Stomach (tissue), 9 donors: Measurements from ENCODE around the gene WNT3A. TPM values are rescaled to one million over a fixed set of nuclear protein-coding genes. Genes with fewer than 3 reads are reported as not detected.

Source experiments
- DNase-seq, 2 donors: peaks; one replicate each; pipeline versions ENCODE4 v3.0.0 to v3.0.0-alpha.2; 2013 to 2019
- H3K27ac ChIP-seq, 5 donors: fragments of 200-600 bp in 4 of 5; sonication (generic) in 4 of 5; one replicate each; pipeline ENCODE4 v1.5.1; 2013 to 2019; ENCODE audit warnings: mild to moderate bottlenecking in 1 of 5, moderate library complexity in 1 of 5
- H3K27me3 ChIP-seq, 3 donors: fragments of 200-600 bp; sonication (generic); one replicate each; pipeline ENCODE4 v1.5.1; 2017 to 2019; ENCODE audit warnings: mixed run types in 1 of 3
- H3K36me3 ChIP-seq, 4 donors: fragments of 200-600 bp; sonication (generic); 1 replicate in 3 of 4; 2 replicates in 1 of 4; pipeline ENCODE4 v1.5.1; 2016 to 2019
- H3K4me1 ChIP-seq, 4 donors: fragments of 200-600 bp; sonication (generic); one replicate each; pipeline ENCODE4 v1.5.1; 2016 to 2019
- H3K4me3 ChIP-seq, 4 donors: fragments of 200-600 bp; sonication (generic) in 3 of 4; one replicate each; pipeline ENCODE4 v1.5.1; 2016 to 2019; ENCODE audit warnings: mild to moderate bottlenecking in 1 of 4
- H3K9me3 ChIP-seq, 4 donors: fragments of 200-600 bp; sonication (generic); one replicate each; pipeline ENCODE4 v1.5.1; 2016 to 2019
- CTCF ChIP-seq, 7 experiments: fragments of 450-650 bp in 4 of 7; fragments of 200-600 bp in 3 of 7; sonication (generic) in 3 of 7; IDR thresholded peaks; one replicate each; pipeline ENCODE4 v1.5.1; 2016 to 2019; ENCODE audit warnings: antibody characterized with exemption in 7 of 7, control low read depth in 2 of 7, mild to moderate bottlenecking in 1 of 7
- EP300 ChIP-seq: sonication (generic); formaldehyde crosslinking; IDR thresholded peaks from one replicate; pipeline ENCODE4 v1.6.1; 2017; ENCODE audit warnings: antibody characterized with exemption
- POLR2A ChIP-seq, 4 donors: fragments of 450-650 bp; IDR thresholded peaks; one replicate each; pipeline ENCODE4 v1.6.1; 2016; ENCODE audit warnings: antibody characterized with exemption in 4 of 4, control low read depth in 2 of 4, mild to moderate bottlenecking in 1 of 4, moderate library complexity in 1 of 4
- POLR2AphosphoS5 ChIP-seq, 3 donors: sonication (generic); formaldehyde crosslinking; IDR thresholded peaks; one replicate each; pipeline ENCODE4 v1.6.1; 2016; ENCODE audit warnings: antibody characterized with exemption in 3 of 3
- WGBS, 5 donors: extraction: QIAGEN DNeasy Blood & Tissue Kit in 3 of 5; methylation state at CpG; one replicate each; pipeline versions ENCODE4 v1.1.5 to v1.1.7; 2013 to 2018; 5-methylcytosine and 5-hydroxymethylcytosine counted together
- intact Hi-C: fragments of 100-400 bp; cut with DNase I; formaldehyde crosslinking; loops from one replicate; pipeline ENCODE4 v1.15.1; 2023; ENCODE audit warnings: low total_unique reads
- polyA plus RNA-seq, 3 donors: library from polyadenylated mRNA; stranded (reverse); fragments of 200-250 nt; gene quantifications; one replicate each; pipeline ENCODE4 v1.2.3, GENCODE V29; 2013
- total RNA-seq, 5 donors: library from RNA; depleted of rRNA; stranded (reverse); fragments of >200 nt; gene quantifications; one replicate each; pipeline versions ENCODE4 v1.1.0 to v1.2.3, GENCODE V29; 2014 to 2016
- donor health status: healthy with polysubstance abuse.
- donor health status: Bipolar disorder and iron deficiency.
- donor health status: healthy.

The WNT3A gene
- total and polyA plus RNA-seq, 8 donors, result 0.31 to 0.90 TPM; not detected in 6

- intact Hi-C loops, result no loop called here
- Histone ChIP-seq H3K4me3 (peak overlapping the region; percentile 64 to 99 (median 95)), H3K36me3 (peaks cover 0 to 8% (median 6%) of the 10 kb centered on the region in 4 donors), H3K27me3 (no peaks in the 10 kb centered on the region), H3K27ac (peak overlapping the region; percentile 98 to 100 (median 100)), H3K9me3 (no peaks in the 10 kb centered on the region), H3K4me1 (peaks cover 56 to 69% (median 66%) of the 10 kb centered on the region in 4 donors)
- peak in 1 of 2 donors; percentile 53 for DNase-seq
- 1 to 4% (median 3%) methylated on average over 7 to 17 of the region's 17 CpGs for WGBS, 5 donors
- TF ChIP-seq EP300 (no peak), CTCF (IDR thresholded peaks at IDR 0.05) (no peak), POLR2A (IDR thresholded peaks at IDR 0.05) (no peak), POLR2AphosphoS5 (IDR thresholded peaks at IDR 0.05) (no peak)
Measured at GRCh38 chr1:228083871-228084278, 77.1 kb downstream of the WNT3A start.

GRCh38 chr1:228084325-228084724 lies 77.5 kb downstream of the WNT3A start:
- Histone ChIP-seq H3K4me1 (peaks cover 60 to 74% (median 70%) of the 10 kb centered on the region in 4 donors), H3K27me3 (no peaks in the 10 kb centered on the region), H3K9me3 (no peaks in the 10 kb centered on the region), H3K36me3 (peaks cover 0 to 10% (median 9%) of the 10 kb centered on the region in 4 donors), H3K27ac (peak overlapping the region in 4 of 5 donors; percentile 98 to 100 (median 100)), H3K4me3 (peak overlapping the region; percentile 64 to 99 (median 95))
- no peak for TF ChIP-seq EP300
- peak in 2 of 3 donors; percentile 25 to 69 for TF ChIP-seq POLR2AphosphoS5 (IDR thresholded peaks at IDR 0.05)
- WGBS, 5 donors, result 2 to 6% (median 5%) methylated on average over 3 of the region's 3 CpGs
- intact Hi-C loops, result no loop called here
- DNase-seq, result no peak

GRCh38 chr1:228084797-228085196 lies 78.0 kb downstream of the WNT3A start:
- no peaks in the 10 kb centered on the region for H3K9me3 ChIP-seq
- TF ChIP-seq POLR2AphosphoS5 (IDR thresholded peaks at IDR 0.05) (no peak), POLR2A (IDR thresholded peaks at IDR 0.05) (no peak)
- 34 to 53% (median 39%) methylated on average over 5 of the region's 5 CpGs for WGBS, 5 donors
- peaks cover 65 to 78% (median 75%) of the 10 kb centered on the region in 4 donors for H3K4me1 ChIP-seq
- H3K27ac ChIP-seq, result peak overlapping the region; percentile 26 to 100 (median 99)
- no peak for DNase-seq
- H3K4me3 ChIP-seq, result peak overlapping the region; percentile 64 to 99 (median 95)
- H3K36me3 ChIP-seq, result peaks cover 0 to 11% (median 9%) of the 10 kb centered on the region in 4 donors
- H3K27me3 ChIP-seq, result no peaks in the 10 kb centered on the region
- intact Hi-C loops, result no loop called here

- peaks cover 0 to 17% (median 9%) of the 10 kb centered on the region in 4 donors for H3K36me3 ChIP-seq
- peak overlapping the region; percentile 37 to 100 (median 99) for H3K27ac ChIP-seq
- no peaks in the 10 kb centered on the region for H3K27me3 ChIP-seq
- WGBS, 5 donors, result 23 to 30% (median 26%) methylated on average over 6 of the region's 6 CpGs
- H3K4me1 ChIP-seq, result peaks cover 71 to 84% (median 80%) of the 10 kb centered on the region in 4 donors
- no peak for DNase-seq
- H3K9me3 ChIP-seq, result no peaks in the 10 kb centered on the region
- H3K4me3 ChIP-seq, result peak overlapping the region; percentile 64 to 99 (median 95)
- TF ChIP-seq EP300 (no peak), POLR2AphosphoS5 (IDR thresholded peaks at IDR 0.05) (peak in 1 of 3 donors; percentile 6), CTCF (IDR thresholded peaks at IDR 0.05) (no peak)
- intact Hi-C loops, result no loop called here
Measured at GRCh38 chr1:228085287-228085951, 78.6 kb downstream of the WNT3A start.

- Histone ChIP-seq H3K4me1 (peaks cover 84 to 91% (median 90%) of the 10 kb centered on the region in 4 donors), H3K27me3 (no peaks in the 10 kb centered on the region), H3K27ac (peak overlapping the region in 4 of 5 donors; percentile 38 to 98 (median 55)), H3K36me3 (peaks cover 0 to 27% (median 14%) of the 10 kb centered on the region in 4 donors), H3K4me3 (peak overlapping the region in 2 of 4 donors; percentile 9 to 36), H3K9me3 (no peaks in the 10 kb centered on the region)
- no peak for TF ChIP-seq POLR2A (IDR thresholded peaks at IDR 0.05)
- TF ChIP-seq POLR2AphosphoS5 (IDR thresholded peaks at IDR 0.05), result peak in 1 of 3 donors; percentile 44
- WGBS, 5 donors, result 29 to 42% (median 34%) methylated on average over 6 to 7 of the region's 7 CpGs
- intact Hi-C loops, result no loop called here
- no peak for DNase-seq
Measured at GRCh38 chr1:228087771-228088251, 81.0 kb downstream of the WNT3A start.
